Nephron progenitor cell (in vitro differentiated cells): Measurements from ENCODE around the gene RGMB.

ENCODE experiments used
- DNase-seq: peaks from one replicate; pipeline ENCODE4 v3.0.0; 2021
- H3K27ac Mint-ChIP-seq: 2 replicates; pipeline ENCODE4 v1.8.0; 2021; ENCODE audit warnings: mild to moderate bottlenecking, moderate library complexity, mixed read lengths
- H3K27me3 Mint-ChIP-seq: 2 replicates; pipeline ENCODE4 v1.8.0; 2021; ENCODE audit warnings: mild to moderate bottlenecking, low read depth, mixed read lengths; ENCODE audit not compliant: poor library complexity
- H3K36me3 Mint-ChIP-seq: 2 replicates; pipeline ENCODE4 v1.8.0; 2021; ENCODE audit warnings: low read depth, mixed read lengths
- H3K4me1 Mint-ChIP-seq: 2 replicates; pipeline ENCODE4 v1.8.0; 2021; ENCODE audit warnings: mixed read lengths
- H3K4me3 Mint-ChIP-seq: 2 replicates; pipeline ENCODE4 v1.8.0; 2021; ENCODE audit warnings: mild to moderate bottlenecking, moderate library complexity, mixed read lengths
- H3K9me3 Mint-ChIP-seq: 2 replicates; pipeline ENCODE4 v1.8.0; 2021; ENCODE audit warnings: mild to moderate bottlenecking, moderate library complexity, mixed read lengths
- CTCF ChIP-seq: fragments of 200-600 bp; sonication (generic); IDR thresholded peaks from 2 replicates; pipeline ENCODE4 v1.5.0; 2021; ENCODE audit warnings: antibody characterized with exemption

RGMB gene

GRCh38 chr5:98836175-98836574 is 62.7 kb downstream of the RGMB start:
- Mint-ChIP-seq H3K4me3 (no peak overlapping the region), H3K27ac (no peak overlapping the region), H3K36me3 (no peaks in the 10 kb centered on the region), H3K27me3 (no peaks in the 10 kb centered on the region), H3K9me3 (peaks cover 3% of the 10 kb centered on the region), H3K4me1 (no peaks in the 10 kb centered on the region)
- DNase-seq: no peak
- no peak for TF ChIP-seq CTCF

GRCh38 chr5:98839469-98840383 is 66.3 kb downstream of the RGMB start:
- Mint-ChIP-seq H3K4me3 (no peak overlapping the region), H3K27ac (no peak overlapping the region), H3K36me3 (no peaks in the 10 kb centered on the region), H3K4me1 (no peaks in the 10 kb centered on the region), H3K9me3 (peaks cover 25% of the 10 kb centered on the region), H3K27me3 (no peaks in the 10 kb centered on the region)
- no peak for TF ChIP-seq CTCF
- DNase-seq: no peak

GRCh38 chr5:98840946-98841345 is 67.5 kb downstream of the RGMB start:
- Mint-ChIP-seq H3K9me3 (peaks cover 36% of the 10 kb centered on the region), H3K27ac (no peak overlapping the region), H3K36me3 (no peaks in the 10 kb centered on the region), H3K4me3 (no peak overlapping the region), H3K27me3 (no peaks in the 10 kb centered on the region), H3K4me1 (no peaks in the 10 kb centered on the region)
- DNase-seq: no peak
- no peak for TF ChIP-seq CTCF

GRCh38 chr5:98843481-98843880 is 70.0 kb downstream of the RGMB start:
- Mint-ChIP-seq H3K4me1 (no peaks in the 10 kb centered on the region), H3K27me3 (no peaks in the 10 kb centered on the region), H3K27ac (no peak overlapping the region), H3K9me3 (peaks cover 43% of the 10 kb centered on the region), H3K4me3 (no peak overlapping the region), H3K36me3 (no peaks in the 10 kb centered on the region)
- DNase-seq: no peak
- TF ChIP-seq CTCF: no peak

- no peaks in the 10 kb centered on the region for H3K27me3 Mint-ChIP-seq
- H3K27ac Mint-ChIP-seq: no peak overlapping the region
- TF ChIP-seq CTCF: no peak
- DNase-seq: no peak
- H3K4me3 Mint-ChIP-seq: no peak overlapping the region
- peaks cover 41% of the 10 kb centered on the region for H3K9me3 Mint-ChIP-seq
- no peaks in the 10 kb centered on the region for H3K4me1 Mint-ChIP-seq
- no peaks in the 10 kb centered on the region for H3K36me3 Mint-ChIP-seq
These were observed 71.4 kb downstream of the RGMB start for GRCh38 chr5:98844865-98845264.

- H3K36me3 Mint-ChIP-seq: peaks cover 1% of the 10 kb centered on the region
- no peaks in the 10 kb centered on the region for H3K4me1 Mint-ChIP-seq
- no peak for TF ChIP-seq CTCF
- peaks cover 40% of the 10 kb centered on the region for H3K9me3 Mint-ChIP-seq
- no peak overlapping the region for H3K4me3 Mint-ChIP-seq
- no peak overlapping the region for H3K27ac Mint-ChIP-seq
- no peaks in the 10 kb centered on the region for H3K27me3 Mint-ChIP-seq
- DNase-seq: no peak
These were observed 72.4 kb downstream of the RGMB start for GRCh38 chr5:98845878-98846277.
